GM12873 (cell line): ENCODE measurements around the gene NLK.

Source experiments
- TF ChIP-seq, protein P1 (sequence below): IDR thresholded peaks from 2 replicates; pipeline ENCODE4 v1.5.1; 2012; ENCODE audit warnings: low read depth, mild to moderate bottlenecking, moderate library complexity, low read length, control low read depth; ENCODE audit not compliant: insufficient read depth; ENCODE audit errors: missing control alignments

Gene NLK

DNA sequence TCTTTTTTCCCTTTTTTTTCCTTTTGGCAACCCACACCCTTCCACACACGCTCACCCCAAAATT lies at the start of gene NLK:
Gene NLK (plus strand): TSS at position 21 of the 64 bp plus-strand sequence. CDS start 197 bp downstream, outside the sequence.
- TF ChIP-seq, protein P1, sequence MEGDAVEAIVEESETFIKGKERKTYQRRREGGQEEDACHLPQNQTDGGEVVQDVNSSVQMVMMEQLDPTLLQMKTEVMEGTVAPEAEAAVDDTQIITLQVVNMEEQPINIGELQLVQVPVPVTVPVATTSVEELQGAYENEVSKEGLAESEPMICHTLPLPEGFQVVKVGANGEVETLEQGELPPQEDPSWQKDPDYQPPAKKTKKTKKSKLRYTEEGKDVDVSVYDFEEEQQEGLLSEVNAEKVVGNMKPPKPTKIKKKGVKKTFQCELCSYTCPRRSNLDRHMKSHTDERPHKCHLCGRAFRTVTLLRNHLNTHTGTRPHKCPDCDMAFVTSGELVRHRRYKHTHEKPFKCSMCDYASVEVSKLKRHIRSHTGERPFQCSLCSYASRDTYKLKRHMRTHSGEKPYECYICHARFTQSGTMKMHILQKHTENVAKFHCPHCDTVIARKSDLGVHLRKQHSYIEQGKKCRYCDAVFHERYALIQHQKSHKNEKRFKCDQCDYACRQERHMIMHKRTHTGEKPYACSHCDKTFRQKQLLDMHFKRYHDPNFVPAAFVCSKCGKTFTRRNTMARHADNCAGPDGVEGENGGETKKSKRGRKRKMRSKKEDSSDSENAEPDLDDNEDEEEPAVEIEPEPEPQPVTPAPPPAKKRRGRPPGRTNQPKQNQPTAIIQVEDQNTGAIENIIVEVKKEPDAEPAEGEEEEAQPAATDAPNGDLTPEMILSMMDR: no peak

- TF ChIP-seq, protein P1: no peak
These were observed 49.2 kb upstream of the NLK start for GRCh38 chr17:27993161-27993695.

- TF ChIP-seq, protein P1: no peak
These were observed 48.7 kb upstream of the NLK start for GRCh38 chr17:27993723-27994310.

DNA sequence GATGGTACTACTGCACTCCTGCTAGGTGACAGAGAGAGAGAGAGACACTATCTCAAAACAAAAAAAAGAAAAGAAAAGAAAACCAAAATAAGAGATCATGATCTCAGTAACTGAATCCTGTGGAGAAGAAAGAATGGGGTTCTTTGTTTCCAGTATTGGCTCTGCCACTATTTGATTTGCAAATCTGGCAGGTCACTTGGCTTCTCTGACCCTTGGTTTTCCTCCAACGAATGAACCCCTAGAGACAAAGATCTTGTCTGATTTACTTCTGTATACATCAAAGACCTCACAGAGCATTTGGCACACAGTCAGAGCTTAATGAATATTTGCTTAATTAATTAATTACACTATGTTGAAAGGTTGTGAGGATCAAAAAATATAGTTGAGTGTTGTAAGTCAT lies 47.9 kb upstream of the NLK start:
- TF ChIP-seq, protein P1: no peak

DNA sequence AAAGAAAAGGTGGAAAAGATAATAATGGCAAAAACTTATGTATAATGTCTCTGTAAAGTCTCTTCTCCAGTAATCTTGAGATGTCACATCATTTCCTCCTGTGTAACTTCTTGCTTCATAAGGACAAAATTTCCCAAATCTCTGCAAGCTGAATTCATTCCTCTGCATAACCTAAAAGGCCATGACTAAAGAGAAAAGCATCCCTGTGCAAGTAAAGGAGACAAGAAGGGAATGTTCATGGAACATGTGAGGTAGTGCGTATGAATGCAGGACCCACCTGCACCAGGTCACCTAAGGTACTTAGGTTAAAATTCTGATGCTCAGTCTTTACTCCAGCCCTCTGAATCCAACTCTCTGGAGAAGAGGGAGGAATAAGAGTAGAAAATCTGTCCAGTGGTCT lies 46.9 kb upstream of the NLK start:
- TF ChIP-seq, protein P1: no peak

DNA sequence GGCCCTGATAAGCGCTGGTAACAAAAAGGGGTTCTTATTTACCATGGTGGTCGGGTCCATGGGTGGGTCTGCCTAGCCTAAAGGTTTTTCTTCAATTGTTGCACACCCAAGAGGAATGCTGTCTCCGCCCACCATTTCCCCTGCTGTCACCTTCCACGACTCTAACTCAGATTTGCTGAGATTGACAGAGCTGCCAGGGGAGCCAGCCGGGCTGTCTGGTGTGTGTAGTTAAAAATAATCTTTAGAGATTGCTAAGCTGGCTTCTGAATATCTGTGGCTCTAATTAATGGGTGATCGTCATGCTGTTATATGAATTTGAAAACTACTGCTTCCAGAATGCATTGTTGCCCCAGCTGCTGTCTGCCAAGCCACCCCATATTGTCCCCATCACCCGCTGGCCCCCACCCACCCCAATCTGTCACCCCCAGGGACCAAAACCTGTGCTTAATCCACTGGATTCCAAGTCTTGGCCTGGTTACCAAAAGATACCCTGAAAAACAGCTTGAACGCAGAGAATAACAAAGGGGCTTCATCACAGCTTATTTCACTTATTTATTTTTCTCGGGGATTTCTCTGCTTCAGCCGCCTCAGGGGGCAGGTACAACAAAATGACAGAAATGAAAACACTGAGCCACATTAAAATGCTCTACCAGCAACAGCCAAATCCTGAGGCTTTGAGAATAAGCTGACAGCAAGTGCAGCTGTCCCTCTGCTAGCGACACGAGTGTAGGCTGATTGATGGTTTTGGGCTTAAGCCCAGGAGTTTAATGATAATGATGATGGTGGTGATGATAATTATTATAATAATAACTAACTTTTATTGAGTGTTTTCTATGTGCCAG lies 46.1 kb upstream of the NLK start:
- TF ChIP-seq, protein P1: no peak

DNA sequence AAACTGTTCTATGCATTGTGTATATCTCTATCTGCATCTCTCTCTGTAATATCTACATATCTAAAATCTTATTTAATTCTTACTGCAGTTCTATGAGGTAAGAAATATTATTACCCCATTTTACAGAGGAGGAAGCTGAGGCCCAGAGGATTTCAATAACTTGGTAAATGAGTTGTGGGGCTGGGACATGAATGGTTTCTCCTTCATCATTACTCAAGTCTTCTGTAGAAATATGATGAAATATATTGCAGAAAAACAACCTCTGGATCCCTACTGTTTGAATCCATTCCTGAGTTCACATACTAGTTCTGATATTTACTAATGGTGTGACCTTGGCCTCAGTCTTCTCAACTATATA lies 45.5 kb upstream of the NLK start:
- TF ChIP-seq, protein P1: no peak
